NCI-H1436 treated with DMSO at 0.1 percent for 48 hours (cell line): ENCODE results near the gene ACO2.

Source experiments
- DNase-seq: peaks from one replicate; lab custom pipeline; 2025; lab: John Stamatoyannopoulos, UW

The ACO2 gene

DNA sequence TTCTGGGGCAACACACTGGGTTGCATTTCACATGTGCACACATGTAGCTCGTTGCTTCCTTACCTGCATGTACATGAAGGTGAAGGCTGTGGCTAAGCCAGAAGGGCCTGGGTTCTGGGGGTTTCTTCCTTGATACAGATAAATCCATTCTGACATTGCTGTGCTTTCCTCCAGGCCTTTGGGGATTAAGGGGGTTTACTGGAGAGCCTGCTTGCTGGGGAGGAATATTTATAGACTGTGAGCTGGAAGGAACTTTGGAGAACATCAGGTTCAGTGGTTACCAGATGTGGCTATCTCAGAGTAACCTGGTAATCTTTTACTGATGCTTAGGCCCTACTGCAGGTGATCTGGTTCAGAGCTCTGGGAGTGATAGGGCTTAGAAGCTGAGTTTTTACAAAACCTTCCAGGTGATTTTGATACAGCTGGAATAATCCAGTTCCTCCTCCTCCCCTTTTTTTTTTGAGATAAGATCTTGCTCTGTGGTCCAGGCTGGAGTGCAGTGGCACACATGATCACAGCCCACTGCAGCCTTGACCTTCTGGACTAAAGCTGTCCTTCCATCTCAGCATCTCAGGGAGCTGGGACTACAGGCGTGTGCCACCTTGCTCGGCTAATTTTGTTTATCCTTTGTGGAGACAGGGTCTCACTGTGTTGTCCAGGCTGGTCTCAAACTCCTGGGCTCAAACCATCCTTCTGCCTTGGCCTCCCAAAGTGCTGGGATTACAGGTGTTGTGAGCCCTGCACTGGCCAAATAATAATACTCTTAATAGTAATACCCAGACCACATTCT is 19.9 kb downstream of the ACO2 start:
- DNase-seq = no peak

DNA sequence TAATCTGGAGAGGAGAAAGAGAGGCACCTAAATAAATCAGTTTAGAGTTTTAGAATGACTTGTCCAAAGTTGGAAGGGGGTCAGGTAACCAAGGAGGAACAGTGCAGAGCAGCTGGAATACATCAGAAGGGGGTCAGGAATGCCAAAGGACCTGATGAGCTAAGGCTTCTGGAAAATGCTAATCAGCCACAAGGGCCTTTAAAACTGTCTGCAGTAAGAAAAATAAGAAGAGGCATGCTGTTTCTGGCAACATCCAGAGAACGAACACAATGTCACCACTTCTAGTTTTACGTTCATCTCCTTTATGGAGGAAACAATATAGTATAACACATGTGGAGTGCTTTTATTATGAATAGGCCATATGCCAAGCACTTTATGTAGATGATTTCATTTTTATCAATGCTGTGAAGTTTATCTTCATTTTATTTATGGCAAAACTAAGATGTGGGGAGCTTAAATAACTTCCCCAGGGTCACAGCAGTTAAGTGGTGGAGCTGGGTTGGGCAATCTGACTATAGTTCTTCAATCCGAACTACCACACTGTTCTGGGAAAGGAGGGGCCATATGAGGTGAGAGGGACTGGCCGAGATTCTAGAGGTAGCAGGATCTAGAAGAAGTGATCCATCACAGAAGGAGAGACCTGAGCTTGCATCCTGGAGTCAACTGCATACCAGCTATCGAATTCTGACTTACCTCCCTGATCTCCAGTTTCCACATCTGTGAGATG is 22.6 kb downstream of the ACO2 start:
- DNase-seq = no peak

DNA sequence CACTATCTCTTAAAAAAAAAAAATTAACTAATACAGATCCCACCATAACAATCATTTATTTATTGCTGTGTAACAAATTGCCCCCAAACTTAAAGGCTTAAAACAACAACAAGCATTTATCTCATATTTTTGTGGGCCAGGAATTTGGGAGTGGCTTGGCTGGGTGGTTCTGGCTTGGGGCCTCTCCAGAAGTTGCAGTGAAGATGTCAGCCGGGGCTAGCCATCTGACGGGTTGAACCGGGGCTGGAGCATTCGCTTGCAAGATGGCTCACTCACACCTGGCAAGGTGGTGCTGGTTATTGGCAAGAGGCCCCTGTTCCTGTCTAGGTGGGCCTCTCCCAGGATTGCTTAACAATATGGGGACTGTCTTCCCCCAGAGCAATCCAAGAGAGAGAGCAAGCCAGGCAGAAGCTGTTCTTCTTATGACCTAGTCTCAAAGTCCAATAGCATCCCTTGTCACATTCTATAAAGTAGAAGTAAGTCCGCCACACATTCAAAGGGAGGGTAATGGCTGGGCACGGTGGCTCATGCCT is 29.5 kb downstream of the ACO2 start:
- no peak for DNase-seq

DNA sequence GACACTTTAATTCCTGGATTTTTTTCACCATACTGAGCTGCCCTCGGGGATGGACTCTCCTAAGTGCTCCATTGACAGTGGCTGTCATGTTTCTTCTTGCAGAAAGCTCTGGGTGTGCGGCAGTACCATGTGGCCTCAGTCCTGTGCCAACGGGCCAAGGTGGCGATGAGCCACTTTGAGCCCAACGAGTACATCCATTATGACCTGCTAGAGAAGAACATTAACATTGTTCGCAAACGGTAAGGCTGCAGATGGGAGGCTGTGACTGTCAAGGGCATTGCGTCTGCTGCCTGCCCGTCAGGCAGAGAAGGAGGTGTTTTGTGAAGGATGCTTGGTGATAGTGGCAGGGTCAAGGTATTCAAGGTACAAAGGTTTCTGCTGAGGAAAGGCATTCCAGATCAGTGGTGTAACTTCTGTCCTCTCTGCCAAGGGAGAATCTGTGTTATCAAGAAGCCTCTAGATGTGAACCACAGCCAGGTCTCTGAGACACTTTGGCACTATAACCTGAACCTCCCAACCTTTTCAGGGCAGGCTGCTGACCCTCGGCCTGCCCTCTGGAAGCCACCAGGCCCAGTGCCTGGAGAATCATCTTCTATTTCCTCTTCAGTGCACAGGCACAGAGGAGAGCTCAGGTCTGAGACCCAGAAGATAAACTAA is 30.8 kb downstream of the ACO2 start:
- DNase-seq = no peak

DNA sequence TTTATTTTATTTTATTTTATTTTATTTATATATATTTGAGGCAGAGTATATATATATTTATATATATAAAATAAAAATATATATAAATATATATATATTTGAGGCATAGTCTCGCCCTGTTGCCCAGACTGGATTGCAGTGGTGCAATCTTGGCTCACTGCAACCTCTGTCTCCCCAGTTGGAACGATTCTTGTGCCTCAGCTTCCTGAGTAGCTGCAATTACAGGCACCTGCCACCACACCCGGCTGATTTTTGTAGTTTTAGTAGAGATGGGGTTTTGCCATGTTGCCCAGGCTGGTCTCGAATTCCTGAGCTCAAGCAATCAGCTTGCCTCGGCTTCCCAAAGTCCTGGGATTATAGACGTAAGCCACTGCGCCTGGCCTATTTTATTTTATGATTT is 31.4 kb downstream of the ACO2 start:
- no peak for DNase-seq

DNA sequence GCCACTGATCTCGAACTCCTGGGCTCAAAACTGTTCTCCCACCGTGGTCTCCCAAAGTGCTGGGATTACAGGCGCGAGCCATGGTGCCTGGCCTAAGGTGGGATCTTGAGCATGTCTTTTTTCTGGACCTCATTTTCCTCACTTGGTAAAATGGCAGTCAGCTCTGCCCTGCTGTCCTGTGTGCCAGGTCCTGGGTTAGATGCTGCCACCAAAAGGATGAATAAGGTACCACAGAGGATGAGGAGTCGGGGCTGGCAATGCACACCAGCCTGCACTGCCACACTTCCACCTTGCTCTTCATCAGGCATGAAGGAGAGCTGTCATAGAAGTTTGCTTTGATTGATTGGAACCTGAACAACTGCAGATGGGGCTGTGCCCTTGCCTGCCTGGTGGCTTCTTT is 32.3 kb downstream of the ACO2 start:
- DNase-seq = no peak

DNA sequence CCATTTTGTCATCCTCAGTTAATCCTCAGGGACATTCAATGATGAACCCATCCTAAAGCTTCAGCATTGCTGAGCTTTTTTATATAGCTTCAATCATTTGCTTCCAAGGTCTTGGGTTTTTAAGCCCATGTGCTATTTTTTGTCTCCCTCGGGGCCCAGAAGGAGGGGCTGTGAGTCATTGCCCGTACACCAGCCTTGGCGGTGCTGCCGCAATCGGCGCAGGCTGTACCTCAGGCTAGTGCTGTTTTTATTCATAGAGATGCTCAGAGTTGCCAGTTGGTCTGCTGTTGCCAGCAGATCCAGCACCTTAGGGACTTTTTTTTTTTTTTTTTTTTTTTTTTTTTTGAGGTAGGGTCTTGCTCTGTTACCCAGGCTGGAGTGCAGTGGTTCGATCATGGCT is 35.5 kb downstream of the ACO2 start:
- DNase-seq = no peak

DNA sequence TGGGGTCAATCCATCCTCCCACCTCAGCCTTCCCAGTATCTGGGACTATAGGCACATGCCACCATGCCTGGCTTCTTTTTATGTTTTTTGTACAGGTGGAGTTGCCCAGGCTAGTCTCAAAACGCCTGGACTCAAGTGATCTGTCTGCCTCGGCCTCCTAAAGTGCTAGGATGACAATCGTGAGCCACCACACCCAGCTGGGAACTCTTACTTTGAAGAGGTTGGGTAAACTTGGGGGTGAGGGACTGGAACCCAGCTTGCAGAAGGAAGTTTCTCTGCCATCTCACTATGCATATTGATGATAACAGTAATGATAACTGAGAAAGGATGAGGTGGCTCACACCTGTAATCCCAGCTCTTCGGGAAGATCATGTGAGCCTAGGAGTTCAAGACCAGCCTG is 35.9 kb downstream of the ACO2 start:
- no peak for DNase-seq

DNA sequence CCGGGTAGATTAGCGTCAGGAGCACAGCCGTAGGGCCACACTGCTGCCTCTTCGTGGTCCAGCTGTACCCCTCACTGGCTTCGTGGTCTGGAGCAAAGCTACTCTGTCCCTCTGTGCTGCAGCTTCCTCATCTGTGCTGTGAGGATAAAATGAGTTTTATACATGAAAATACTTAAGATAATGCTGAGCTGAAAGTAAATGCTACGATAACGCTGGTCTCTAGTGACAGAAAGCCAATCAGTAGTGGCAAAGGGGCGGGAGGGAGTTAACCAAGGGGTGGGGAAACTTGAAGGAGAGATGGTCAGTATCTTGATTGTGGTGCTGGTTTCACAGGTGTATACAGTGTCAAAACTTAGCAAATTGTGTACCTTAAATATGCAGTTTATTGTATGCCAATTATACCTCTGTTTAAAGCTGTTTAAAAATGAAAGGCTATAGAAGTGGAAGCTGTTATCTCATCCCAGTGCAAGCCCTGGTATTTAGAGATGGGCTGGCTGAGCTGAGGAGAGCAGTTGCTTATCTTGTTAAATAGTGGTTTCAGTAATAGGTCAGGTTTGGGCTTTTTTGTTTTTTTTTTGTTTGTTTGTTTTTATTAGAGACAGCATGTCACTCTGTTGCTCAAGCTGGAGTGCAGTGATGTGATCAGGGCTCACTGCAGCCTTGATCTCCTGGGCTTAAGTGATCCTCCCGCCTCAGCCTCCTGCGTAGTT is 36.7 kb downstream of the ACO2 start:
- no peak for DNase-seq

DNA sequence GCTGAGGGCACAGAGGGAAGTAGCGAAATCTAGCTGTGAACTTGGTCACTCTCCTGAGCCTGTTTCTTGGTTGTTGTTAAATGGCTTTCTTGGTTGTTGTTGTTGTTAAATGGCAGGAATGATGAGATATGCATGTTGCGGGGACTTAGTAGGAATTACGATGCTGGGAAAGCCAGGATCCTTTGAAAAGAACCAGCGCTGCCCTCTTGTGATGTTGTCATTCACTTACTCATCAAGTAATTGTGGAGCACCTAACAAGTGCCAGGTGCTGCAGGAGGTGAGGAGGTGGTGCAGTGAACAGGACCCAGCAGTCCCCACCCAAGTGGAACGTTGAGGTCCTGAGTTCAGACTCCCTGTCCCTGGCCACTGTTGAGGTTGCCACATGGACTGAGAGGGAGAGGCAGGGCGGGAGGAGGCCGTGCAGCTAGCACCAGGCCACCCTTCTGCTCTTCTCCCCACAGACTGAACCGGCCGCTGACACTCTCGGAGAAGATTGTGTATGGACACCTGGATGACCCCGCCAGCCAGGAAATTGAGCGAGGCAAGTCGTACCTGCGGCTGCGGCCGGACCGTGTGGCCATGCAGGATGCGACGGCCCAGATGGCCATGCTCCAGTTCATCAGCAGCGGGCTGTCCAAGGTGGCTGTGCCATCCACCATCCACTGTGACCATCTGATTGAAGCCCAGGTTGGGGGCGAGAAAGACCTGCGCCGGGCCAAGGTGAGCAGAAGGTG is 38.6 kb downstream of the ACO2 start:
- no peak for DNase-seq

DNA sequence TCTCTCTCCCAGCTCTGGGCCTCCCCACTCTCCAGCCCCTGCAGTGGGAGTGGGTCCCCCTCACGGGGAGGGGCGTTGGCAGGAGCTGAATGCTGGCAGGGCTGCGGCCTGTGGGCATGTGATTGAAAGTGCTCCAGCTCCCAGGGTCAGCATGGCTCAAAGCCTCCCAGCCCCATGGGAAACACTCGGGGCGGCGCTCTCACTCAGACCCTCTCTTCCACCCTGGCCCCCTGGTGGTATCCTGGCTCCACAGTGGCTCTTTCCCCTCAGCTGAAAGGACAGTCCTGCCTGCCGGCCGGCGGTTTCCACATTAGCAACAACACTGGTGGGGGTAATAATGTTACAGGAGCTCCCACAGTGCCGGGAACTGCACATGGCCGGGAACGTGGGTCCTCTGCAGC is 39.9 kb downstream of the ACO2 start:
- no peak for DNase-seq

DNA sequence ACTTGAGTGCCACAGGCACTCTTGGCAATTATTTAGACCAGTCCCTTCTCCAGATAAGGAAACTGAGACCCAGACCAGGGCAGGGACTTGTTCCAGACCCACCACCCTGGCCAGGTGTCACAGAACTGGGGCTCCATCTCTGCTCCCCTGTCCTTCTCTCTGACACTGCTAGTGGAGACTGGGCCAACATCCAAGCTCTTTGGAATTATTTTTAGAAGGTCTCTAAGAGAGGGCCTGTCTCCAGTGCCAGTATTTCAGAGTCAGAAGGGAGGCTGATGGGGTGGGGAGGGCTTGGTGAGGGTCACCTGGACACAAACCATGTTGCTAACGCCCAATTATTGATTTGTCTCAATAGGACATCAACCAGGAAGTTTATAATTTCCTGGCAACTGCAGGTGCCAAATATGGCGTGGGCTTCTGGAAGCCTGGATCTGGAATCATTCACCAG is 42.6 kb downstream of the ACO2 start:
- no peak for DNase-seq

DNA sequence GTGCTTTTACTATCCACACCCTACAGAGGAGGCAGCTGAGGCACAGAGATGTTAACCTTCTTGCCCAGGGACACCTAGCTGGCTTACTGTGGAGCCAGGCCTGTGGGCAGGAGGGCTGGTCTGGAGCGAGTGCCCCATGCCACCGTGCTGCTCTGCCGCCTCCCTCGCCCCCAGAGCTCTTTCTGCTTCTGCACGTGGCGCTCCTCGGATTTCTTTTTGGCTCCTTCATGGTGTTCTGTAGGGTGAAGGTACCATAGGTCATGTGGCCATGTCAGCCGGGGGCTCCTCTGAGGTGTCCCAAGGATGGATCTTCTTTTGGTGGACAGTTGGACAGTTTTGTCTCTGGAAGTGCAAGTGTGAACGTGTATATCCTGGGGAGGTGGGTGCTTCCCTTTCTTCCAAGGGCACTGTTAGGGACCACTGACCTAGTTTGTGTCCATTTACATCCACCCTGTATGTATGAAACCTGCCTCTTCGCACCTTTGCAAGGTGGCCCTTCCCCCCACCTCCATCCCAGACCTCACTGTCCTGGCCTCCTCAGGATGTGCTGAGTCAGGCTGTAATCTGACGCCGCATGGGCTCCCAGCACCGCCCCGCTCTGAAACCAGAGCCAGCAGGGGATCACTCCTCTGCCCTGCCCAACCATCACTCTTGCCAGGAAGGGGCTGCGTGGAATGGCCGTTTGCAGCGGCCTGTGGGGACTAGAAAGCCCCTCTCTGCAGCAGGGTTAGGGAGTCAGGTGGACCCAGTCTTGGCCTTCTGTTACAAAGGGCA is 43.7 kb downstream of the ACO2 start:
- no peak for DNase-seq

DNA sequence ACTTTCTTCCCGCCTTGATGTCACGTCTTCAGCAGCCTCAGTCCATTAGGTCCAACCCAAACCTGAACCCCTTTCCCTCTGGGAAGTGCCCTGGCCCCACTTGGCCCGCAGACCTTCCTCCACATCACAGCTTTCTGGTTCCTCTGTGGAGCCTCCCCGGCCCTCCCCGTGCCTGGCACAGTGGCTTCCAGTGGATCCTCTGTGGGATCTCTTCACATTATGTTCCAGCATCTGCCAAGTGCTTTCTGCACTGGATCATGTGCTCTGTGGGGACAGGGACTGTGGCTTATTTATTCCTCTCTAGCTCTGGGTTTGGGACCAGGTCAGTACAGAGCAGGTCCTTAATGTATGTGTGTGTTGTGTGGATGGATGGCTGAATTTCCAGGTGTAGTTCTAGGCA is 44.5 kb downstream of the ACO2 start:
- no peak for DNase-seq

DNA sequence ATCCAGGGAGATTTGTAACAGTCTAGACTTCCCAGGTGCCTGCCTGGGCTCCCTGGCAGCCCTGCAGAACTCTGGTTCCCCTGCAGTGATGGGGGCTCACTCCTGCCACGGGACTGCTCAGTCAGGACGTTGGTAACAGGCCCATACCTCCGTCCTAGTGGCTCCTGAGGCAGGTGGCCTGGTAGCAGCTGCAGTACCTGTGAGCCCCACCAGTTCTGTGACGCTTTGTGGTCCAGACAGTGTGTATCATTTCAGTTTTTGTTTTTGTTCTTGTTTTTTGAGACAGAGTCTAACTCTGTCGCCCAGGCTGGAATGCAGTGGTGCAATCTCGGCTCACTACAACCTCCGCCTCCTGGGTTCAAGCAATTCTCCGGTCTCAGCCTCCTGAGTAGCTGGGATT is 47.5 kb downstream of the ACO2 start:
- no peak for DNase-seq

DNA sequence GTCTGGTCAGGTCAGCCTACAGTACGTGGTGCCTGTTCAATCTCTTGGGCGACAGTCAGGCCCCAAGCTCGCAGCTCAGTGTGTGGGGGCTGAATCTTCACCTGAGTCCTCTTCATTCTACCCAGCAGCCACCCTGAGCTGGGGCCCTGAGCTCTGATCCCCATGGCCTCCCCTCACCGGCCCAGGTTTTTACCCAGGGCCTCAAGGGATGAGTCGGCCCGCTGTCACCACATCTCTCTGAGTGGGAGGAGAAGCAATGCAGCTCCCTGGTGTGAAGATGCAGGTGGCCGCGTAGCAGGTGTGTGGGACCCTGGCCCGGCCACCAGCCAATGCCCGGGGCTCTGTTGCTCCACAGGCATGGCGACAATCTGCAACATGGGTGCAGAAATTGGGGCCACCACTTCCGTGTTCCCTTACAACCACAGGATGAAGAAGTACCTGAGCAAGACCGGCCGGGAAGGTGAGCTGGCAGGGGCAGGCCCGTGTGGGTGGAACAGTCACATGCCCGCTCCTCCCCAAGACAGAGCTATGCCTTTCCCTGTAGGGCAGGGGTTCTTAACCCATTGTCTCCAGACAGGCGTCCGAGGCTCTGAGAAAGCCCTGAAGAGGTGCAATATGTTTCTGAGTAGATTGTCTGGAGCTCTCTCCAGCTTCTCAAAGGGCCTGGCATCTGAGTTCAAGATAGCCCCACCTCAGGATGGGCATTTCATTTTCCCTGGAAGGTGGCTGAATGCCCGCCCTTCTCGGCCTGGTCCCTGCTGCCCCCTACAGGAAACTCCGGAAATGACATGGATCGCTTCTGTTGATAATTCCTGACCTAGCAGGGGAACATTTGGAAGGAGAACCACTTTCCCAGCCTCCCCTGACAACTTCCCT is 48.5 kb downstream of the ACO2 start:
- DNase-seq = no peak

DNA sequence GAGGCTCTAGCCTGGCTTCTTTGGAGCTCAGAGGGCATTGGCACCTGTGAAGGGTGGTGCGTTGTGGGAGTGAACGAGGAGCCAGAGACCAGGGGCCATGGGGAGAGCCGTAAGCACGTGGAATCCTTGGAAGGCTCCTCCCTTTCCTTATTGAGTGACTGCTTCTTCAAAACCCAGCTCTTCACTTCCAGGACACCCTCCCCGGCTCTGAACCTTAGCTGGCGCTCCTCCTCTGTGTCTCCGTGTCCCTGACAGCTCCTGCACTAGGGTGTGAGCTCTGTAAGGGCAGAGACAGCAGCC is 49.1 kb downstream of the ACO2 start:
- DNase-seq = no peak

DNA sequence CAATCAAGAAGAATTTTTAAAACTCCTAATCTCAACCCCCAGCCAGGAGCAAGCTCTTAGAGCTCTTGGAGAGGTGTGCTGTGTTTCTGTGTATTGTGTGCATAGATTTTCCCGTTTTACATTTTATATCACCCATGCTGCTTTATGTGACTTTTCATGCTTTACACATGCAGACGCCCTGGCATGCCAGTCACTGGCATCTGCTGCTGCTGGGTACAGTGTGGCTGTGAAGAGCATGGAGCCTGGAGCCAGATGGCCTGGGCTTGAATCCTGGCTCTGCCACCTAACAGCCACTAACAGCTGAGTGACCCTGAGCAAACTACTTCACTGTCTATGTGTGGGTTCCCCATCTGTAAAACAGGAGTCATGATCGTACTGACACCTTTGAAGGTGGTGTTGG is 52.2 kb downstream of the ACO2 start:
- DNase-seq = no peak

DNA sequence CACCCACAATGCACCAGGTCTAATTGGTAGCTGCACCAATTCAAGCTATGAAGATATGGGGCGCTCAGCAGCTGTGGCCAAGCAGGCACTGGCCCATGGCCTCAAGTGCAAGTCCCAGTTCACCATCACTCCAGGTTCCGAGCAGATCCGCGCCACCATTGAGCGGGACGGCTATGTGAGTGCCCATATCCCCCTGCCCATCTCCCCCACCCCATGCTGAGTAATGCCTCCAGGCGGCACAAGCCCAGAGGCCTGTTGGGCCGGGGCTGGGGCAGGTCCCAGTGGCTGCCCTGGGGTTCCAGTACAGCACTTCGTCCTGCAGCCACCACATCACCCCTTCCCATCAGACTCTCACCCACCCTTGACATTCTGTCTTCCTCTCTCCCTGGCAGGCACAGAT is 53.9 kb downstream of the ACO2 start:
- DNase-seq = no peak
